ENCODE results near the gene ING3.

GRCh38 chr7:120955577-120956149 lies 5.1 kb downstream of the ING3 start:
- TF ChIP-seq CTCF (IDR thresholded peaks at IDR 0.05; ENCODE audit: low read depth, low read length, poor library complexity, severe bottlenecking) (no peak), EZH2phosphoT487 (IDR thresholded peaks at IDR 0.05; ENCODE audit: borderline replicate concordance, low read length) (no peak)
